GM19463 (cell line): ENCODE measurements around the gene NLGN2.
A peak's percentile ranks its signal among the peaks of the same experiment; 100 is the strongest.

ENCODE experiments used
- ATAC-seq: cut with Tn5 transposase; IDR thresholded peaks from one replicate; pipeline ENCODE4 v1.9.1; 2021; ENCODE audit warnings: mild to moderate bottlenecking, moderate library complexity; ENCODE audit not compliant: unreplicated experiment

The NLGN2 gene

DNA sequence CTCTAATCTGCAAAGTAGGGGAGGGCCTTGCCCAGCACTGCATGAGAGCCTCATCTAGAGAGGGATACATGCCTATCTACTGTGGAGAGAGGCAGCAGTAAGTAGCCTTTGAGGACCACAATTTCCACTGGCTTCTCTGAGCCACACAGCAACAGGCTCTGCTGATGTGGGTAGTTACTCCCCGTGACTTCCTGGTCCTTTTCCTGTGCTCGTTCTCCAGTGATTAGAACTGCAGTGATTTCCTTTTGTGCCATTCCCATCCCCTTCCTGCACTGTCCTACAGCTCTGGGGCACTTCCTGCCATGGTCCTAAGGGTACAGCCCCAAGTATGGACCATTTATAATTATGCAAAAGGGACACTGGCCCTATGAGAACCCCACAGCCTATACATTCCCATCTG is 16.3 kb upstream of the NLGN2 start:
- ATAC-seq, result no peak

DNA sequence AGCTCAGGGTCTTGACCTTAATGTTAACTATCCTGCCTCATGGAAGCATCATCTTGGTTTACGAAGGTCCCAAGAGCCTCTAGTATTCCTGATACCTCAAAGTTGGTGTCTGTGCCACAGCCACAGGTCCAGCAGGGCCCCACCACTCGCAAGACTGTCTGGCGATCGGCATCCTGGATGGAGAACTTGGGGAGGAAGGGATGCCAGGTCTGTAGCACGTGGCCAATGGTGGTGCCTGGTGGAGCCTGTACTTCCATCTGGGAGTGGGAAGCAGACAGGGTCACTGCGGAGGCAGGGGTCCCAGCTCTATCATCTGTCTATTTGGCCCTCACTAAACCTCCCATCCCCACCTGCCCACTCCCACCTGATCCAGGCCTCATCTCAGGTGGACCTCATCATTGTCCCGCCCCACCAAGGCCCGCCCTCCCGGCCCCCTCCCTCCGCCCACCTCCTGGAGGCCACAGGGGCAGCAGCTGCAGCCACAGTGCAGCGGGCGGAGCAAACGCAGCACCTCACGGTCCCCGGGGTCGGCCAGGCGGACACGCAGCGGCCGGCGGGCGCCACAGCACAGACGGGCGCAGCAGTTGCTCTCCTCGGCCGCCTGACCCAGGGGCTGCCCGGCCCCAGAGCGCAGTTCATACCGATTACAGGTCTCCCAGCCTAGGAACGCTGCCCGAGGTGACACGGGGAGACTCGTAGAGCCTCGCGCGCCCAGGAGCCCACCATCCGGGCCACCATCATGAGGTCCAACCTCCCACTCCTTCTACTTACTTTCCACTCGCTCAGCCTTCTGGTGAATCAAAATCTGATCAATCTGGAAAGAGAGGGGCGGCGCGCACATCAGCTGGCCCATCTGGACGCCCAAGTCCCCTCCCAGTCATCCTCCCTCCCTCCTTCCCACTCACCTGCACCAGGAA is 14.7 kb upstream of the NLGN2 start:
- no peak for ATAC-seq

DNA sequence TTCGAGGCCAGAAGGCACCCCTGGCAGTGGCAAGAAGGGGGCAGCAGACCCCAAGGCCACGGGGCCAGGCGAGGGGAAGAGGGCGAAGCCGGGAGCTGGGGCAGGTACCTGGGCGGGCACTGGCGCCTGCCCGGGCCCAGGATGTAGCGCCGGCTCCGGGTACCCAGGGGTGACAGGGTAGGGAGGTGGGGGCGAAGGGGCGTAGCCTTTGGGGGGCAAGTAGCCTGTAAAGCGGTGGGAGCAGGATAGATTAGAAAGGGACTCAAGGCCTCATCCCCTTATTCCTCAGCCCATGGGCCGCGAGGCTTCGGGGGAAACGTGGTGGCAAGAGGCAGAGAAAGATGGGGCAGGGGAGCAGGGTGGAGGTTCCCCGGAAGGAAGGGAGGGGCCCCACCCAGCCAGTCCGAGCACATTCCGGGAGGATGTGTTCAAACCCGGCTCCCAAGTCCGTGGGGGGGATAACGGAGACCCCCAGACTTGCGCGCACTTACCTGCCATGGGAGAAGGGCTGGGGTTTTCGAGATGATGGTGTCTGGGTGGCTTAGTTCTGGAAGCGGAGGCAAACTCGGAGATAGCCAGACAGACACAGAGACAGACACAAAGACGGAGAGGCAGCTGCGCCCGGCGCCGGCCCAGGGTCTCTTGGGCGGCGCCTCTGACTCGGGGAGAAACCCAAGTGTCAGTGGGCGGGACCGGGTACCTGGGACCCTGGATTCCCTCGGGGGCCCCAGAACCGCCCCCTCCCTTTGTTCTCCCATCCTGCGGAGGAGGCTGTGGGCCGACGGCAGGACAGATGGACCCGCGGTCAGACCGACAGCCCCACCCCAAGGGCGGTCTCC is 13.8 kb upstream of the NLGN2 start:
- peak; percentile 37 for ATAC-seq

DNA sequence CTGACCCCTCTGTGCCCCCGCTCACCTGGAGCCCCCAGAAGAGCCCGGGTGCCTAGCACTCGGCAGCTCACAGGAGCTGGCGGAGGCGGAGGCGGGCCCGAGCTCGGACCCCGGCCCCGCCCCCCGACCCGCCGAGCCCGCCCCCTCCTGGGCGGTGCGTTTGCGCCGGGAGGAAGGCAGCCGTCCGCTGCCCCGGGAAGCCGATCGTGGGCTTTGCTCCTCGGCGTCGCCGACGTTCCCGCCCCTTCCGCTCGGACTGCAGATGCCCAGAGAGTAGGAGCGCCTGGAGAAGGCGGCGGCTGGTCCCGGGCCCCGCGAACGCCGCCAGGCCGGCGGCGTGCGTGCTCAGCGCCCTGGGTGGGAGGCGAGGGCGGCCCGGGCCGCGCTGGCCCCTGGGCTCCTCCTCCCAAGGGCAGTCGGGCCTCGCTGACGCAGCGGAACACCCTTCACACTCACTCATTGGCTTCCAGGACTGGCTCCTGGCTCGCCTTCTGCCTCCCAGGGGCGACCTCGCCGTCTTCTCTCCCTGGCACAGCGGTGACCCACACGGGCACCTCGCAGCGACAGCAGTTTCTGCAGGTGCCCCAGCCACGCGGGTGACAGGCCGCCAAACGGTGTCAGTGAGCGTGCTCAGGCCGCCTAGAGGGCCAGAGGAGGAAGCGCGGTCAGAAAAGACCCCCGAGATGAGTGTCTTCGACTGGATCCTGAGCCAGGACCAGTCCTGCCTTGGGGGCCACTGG is 13.0 kb upstream of the NLGN2 start, which contains the start of gene PLSCR3:
Gene PLSCR3 (minus strand): TSS at position 74 of the 740 bp plus-strand sequence. CDS start 415 bp downstream, outside the sequence.
- ATAC-seq, result peak; percentile 80

DNA sequence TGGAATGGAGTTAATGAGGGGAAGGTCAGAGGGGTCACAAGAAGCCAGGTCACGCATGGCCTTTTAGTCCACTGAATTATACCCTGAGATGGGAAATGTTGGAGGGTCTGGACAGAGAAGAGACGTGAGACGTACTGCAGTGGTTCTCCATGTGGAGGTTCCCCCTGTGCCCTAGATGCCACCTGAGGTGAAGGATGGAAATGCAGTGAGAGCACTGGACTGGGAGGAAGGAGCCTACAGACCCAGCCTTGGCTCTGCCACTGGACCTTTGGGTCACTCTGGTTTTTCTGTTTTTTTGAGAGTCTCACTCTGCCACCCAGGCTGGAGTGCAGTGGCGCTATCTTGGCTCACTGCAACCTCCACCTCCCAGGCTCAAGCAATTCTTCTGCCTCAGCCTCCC is 11.5 kb upstream of the NLGN2 start:
- ATAC-seq, result no peak

DNA sequence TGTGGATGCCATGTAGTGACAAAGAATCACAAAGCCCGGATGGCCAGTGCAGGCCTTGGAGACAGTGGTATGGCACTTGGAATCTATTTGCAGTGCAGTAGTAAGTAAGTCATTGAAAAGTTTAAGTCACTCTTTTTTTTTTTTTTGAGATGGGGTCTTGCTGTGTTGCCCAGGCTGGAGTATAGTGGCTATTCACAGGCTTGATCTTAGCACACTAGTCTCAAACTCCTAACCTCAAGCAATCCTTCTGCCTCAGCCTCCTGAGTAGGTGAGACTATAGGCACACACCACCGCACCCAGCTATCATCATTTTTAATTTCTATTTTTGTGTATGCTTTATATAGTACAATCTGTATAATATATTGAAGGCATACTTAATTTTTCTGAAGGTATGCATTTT is 9.0 kb upstream of the NLGN2 start:
- no peak for ATAC-seq

DNA sequence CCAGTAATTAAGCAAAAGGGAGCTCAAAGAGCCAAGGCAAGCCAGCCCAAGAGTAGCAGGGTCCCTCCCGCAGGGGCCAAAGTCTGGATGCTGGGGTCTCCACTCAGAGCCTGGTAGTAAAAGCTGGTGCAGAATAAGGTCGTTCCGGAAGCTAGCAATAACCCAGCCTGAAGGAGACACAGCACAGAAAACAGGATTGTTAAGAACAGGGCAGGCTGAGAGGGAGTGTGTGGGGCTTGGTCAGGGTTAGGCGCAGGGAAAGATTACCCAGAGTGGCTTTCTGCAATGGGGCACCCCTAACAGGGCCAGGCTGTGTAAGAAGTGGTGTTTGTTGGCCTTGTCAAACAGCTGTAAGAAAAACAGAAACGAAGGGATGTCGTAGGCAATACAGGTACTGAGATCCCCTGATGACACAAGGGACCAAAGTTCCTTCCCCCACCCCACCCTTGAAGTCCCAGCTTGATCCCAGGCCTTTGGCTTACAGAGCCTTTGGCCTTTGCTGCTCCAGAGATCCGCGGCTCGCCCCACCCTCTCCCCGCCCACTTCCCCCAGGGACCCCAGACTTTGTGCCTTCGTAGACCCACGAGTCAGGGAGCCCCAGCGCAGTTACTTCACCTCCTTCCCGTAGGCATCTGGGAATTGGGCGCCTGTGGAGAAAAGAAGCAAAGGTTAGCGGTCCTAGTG is 4.5 kb upstream of the NLGN2 start:
- ATAC-seq, result no peak

DNA sequence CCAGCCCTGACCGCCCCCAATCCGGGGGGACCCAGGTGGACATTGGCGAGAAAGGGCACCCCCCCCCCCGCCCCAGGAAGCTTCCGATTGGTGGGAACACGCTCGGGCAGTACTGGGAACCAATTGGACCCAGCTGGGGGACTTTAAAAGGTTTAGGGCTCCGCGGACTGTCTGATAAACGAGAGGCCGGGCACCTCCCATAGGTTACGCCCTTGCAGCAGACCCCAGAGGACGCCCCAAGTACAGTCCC is 4.0 kb upstream of the NLGN2 start:
- no peak for ATAC-seq

DNA sequence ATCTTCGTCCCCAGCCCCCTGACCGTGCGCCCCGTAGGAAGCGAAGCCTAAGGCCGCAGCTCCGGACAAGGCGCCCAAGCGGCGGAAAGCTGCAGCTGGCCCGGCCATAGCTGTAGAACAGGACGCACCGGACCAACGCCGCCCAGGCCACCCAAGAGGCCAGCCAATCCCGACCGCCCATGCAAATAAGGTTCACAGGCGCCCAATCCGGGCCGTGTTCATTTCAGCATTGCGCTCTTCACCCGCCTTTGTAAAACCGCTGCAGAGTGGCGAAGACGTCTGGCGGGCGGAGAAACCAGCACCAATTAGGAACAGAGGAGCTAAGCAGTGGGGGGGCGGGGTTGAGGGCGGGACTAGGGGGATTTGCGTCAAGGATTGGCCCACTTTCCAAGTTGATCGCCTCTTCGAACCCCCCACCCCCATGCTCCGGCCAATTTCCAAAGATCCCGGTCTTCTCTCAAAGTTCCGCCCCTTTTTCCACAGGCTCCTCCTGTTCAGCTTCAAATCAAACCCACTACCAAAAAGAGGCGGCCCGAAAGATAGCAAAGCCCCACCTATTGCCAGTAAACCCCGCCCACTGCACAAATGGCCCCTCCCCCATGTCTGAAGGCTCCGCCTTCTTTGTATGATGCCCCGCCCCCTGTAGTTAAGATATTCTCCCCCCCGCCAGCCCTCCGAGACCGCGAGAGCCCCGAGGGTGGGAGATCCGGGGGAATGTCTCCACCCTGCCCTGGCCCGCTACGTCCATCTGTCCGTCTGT is 3.5 kb upstream of the NLGN2 start, which contains the start of gene TMEM256:
Gene TMEM256 (minus strand): TSS at position 121 of the 760 bp plus-strand sequence. CDS start 13 bp downstream, at position 108.
- ATAC-seq, result peak; percentile 97

DNA sequence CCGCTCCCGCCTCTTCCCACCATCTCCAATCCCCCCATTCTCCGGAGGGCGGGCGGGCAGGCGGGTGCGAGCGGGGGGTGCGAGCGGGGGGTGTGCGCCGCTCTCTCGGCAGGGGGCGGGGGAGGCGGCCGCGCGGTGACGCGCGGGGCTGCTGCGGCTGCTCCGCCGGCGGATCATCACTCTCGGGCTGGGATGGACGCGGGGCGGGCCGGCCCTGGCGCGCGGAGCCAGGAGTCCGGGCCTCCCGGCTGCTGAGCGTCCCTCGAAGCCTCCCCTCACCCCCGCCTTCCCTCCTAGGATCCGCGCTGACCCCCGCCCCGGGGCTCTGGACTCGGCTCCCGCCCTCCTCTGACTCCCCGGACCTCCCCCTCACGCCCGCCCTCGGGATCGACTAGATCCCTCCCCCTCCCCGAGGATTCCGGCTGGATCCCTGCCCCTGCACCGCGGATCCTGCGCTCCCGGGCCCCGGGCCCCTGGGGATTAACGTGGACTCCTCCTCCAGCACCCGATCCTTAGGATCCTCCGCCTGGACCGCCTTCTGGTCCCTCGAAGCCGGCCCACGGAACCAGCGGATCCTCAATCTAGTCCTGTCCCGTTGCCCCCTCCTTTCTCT is 2.8 kb upstream of the NLGN2 start:
- ATAC-seq, result no peak

DNA sequence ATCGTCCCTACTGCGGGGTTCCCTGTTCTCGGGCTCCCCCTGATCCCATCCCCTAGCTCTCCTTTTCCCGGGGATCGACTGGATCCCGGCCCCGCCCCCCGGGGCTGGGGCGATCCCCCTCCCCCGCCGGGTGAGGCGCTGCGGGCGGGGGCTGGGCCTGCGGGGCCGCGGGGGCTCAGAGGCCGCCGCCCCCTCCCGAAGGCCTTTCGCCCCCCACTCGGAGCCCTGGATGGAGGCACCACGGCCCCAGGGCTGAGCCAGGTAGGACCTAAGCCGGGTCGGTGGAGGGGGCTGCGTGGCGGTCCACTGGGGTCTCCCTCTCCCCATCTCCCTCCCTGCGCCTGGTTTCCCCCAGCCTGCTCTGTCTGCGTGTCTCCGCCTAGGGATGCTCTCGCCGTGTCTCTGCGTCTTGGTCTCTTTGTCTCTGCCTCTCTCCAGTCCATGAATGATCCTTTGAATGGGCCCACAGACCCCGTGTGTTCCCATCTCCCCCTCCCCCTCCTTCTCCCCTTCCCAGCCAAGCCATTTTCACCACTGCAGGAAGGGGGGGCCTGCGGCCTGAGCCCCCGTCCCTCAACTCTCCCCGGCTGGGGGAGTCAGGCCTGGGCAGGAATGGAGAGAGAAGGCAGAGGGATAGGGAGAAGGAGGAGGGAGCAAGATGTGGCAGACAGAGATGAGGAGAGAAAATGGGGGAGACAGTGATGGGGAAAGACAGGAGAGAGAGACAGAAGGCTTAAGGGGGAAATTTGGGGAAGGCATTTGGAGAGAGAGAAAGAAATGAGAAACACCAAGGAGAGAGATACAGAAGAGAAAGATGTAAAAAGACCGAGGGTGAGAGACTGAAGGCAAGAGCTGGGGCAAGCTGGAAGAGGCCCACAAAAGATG is 2.1 kb upstream of the NLGN2 start:
- no peak for ATAC-seq

DNA sequence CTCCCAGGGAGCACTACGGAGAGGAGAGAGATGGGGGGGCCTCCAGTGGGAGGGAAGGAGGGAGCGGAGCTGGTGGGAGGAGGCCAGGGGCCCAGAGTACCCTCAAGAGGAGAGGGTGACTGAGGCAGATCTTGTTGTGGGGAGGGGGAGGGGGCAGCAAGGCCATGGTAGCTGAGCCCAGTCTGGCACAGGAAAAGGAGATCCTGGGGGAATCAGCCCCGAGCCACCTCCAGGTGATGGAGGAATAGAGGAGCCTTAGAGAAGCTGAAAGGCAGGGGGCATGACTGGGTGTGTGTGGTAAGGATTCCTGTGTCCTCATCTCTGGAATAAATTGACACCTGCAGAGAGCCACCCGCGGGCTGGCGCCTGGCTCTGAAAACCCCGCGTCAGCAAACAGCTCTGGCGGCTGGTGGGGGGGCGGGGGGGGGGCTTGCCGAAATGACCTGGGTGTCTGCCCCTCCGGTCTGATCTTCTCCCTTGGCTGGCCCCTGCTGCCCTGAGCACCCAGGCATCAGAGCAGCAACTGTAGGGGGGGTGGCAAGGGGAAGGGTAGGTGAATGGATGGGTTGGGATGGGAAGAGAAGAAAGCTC is 1.3 kb upstream of the NLGN2 start:
- ATAC-seq, result no peak

DNA sequence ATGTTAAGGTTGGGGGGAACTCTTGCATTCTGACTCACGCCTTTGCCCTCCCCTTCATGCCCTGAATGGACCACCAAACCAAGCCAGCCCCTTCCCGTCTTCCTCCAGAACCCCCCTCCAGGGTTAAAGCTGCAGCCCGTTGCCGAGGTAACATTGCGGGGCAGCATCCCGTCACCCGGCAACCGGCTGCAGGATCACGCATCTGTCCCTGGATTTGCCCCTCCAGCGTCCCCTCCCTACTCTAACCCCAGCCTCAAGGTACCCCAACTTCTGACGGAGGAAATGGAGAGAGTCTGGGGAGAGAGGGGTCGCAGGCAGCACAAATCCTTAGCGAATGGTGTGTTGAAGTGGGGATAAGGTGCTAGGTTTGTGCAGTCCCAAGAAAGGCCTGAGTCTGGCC is 563 bp upstream of the NLGN2 start:
- ATAC-seq, result no peak

DNA sequence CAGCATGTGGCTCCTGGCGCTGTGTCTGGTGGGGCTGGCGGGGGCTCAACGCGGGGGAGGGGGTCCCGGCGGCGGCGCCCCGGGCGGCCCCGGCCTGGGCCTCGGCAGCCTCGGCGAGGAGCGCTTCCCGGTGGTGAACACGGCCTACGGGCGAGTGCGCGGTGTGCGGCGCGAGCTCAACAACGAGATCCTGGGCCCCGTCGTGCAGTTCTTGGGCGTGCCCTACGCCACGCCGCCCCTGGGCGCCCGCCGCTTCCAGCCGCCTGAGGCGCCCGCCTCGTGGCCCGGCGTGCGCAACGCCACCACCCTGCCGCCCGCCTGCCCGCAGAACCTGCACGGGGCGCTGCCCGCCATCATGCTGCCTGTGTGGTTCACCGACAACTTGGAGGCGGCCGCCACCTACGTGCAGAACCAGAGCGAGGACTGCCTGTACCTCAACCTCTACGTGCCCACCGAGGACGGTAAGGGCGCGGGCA is 645 bp downstream of the NLGN2 start:
- no peak for ATAC-seq

DNA sequence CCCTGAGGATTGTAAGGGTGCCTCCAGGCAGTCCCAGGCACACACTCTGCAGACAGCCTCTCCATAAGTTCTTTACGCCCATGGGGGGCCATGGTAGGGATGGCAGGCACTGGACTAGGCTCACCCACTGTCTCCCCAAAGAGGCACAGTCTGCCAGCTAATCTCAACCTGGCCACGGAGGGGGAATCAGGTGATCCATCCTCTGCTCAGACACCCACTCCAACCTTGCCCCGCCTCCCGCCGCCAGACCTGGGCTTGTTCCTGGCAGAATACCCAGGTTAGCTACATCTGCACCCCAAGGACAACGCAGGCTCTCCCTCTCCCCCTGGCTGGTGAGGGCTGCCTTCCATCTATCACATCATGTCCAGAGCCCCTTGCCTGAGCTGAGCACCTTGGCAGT is 1.2 kb downstream of the NLGN2 start:
- no peak for ATAC-seq

DNA sequence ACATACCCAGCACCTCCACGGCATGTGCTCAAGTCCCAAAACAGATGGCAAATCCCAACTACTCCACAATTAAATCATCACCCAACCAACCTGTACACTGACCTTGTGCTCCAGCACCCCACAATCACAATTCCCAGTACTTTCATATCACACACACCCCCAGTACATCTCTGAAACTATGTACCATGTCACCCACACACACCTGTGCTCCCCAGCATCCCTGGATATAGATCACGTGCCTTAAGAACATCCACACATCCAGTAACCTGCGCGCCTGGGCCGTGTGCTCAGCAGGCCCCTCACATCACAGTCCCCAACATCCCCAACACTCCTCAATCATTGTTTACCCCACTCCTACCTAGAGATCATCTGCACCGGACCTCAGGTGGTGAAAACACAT is 2.1 kb downstream of the NLGN2 start:
- ATAC-seq, result no peak

DNA sequence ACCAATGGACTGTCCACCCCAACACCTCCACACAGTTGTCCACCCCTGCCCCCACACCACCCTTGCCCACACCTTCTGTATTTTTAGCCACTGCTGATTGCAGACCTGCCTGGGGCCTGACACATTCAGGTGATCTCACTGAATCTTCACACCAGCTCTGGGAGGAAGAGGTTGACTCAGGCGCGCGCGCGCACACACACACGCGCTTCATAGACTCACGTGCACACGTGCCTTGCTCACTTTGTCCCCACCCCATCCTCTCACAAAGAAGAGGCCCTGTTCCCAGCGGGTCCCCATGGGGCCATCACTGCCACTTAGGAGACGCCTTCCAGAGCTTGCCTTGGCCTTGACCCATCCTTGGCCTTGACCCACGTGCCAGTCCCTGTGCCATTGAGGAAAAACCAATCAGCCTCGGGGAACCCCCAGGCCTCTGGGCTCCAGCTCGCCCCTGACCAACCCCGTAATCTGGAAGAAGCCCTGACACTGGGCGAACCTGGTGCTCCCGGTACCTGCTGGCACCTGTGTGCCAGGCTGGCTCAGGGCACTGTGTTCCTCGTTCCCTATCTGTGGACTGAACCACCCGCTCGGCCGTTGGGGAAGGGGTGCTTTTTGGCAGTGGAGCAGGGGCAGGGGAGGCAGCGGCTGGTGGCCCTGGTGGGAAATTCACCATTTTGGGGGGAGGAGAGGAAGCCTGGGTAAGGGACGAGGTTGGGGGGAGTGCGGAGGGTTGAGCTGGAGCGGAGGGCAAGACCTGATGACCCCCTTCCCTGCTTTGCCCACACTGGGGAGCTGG is 3.2 kb downstream of the NLGN2 start:
- ATAC-seq, result no peak
